Keratinocyte (primary cell): ENCODE data around the gene AKAP13. TPM values are rescaled to one million over a fixed set of nuclear protein-coding genes. Genes with fewer than 3 reads are reported as not detected.

Experiments used
- DNase-seq: peaks from one replicate; pipeline ENCODE4 v3.0.0-alpha.2; 2011; ENCODE audit warnings: low read depth, missing footprints, low spot score
- FAIRE-seq: peaks from 2 replicates; lab custom pipeline; 2011; peaks lifted over from hg19 to GRCh38; lab: Jason Lieb, UNC
- H2AFZ ChIP-seq: 2 replicates; pipeline ENCODE4 v1.6.0; 2012; ENCODE audit warnings: low read length, control low read depth, inconsistent platforms; ENCODE audit not compliant: control insufficient read depth
- H3K27ac ChIP-seq: 2 replicates; pipeline ENCODE4 v1.5.1; 2011; ENCODE audit warnings: low read length; ENCODE audit not compliant: control insufficient read depth, insufficient read depth
- H3K27me3 ChIP-seq: 3 replicates; pipeline ENCODE4 v1.6.0; 2011; ENCODE audit warnings: low read length; ENCODE audit not compliant: control insufficient read depth, insufficient read depth; ENCODE audit errors: extremely low read depth
- H3K36me3 ChIP-seq, 2 experiments: 2 replicates in 1 of 2; 3 replicates in 1 of 2; pipeline ENCODE4 v1.5.1; 2011; ENCODE audit warnings: low read length in 2 of 2, mild to moderate bottlenecking in 1 of 2; ENCODE audit not compliant: control insufficient read depth in 2 of 2, insufficient read depth in 2 of 2; ENCODE audit errors: extremely low read depth in 1 of 2
- H3K4me1 ChIP-seq: 3 replicates; pipeline ENCODE4 v1.5.1; 2011; ENCODE audit warnings: low read length; ENCODE audit not compliant: control insufficient read depth, insufficient read depth; ENCODE audit errors: extremely low read depth
- H3K4me2 ChIP-seq: 3 replicates; pipeline ENCODE4 v1.6.0; 2011; ENCODE audit warnings: low read depth, low read length; ENCODE audit not compliant: control insufficient read depth, insufficient read depth; ENCODE audit errors: extremely low read depth
- H3K4me3 ChIP-seq, 3 experiments: fragments of 200-600 bp in 1 of 3; sonication (generic) in 1 of 3; 2 replicates in 2 of 3; 3 replicates in 1 of 3; pipeline ENCODE4 v1.5.1; 2011 to 2016; ENCODE audit warnings: low read length in 3 of 3, mild to moderate bottlenecking in 3 of 3, control low read depth in 2 of 3, inconsistent platforms in 1 of 3, low read depth in 1 of 3, mixed read lengths in 1 of 3, mixed run types in 1 of 3, moderate library complexity in 1 of 3; ENCODE audit not compliant: control insufficient read depth in 2 of 3, insufficient read depth in 2 of 3; ENCODE audit errors: extremely low read depth in 1 of 3
- H3K79me2 ChIP-seq: 2 replicates; pipeline ENCODE4 v1.6.0; 2012; ENCODE audit warnings: low read length; ENCODE audit not compliant: control insufficient read depth, insufficient read depth
- H3K9ac ChIP-seq: 3 replicates; pipeline ENCODE4 v1.6.0; 2011; ENCODE audit warnings: low read length; ENCODE audit not compliant: control insufficient read depth, insufficient read depth; ENCODE audit errors: extremely low read depth
- H3K9me1 ChIP-seq: 3 replicates; pipeline ENCODE4 v1.6.0; 2011; ENCODE audit warnings: low read length; ENCODE audit not compliant: control insufficient read depth, insufficient read depth; ENCODE audit errors: extremely low read depth
- H3K9me3 ChIP-seq: 2 replicates; pipeline ENCODE4 v1.5.1; 2012; ENCODE audit warnings: low read depth, low read length; ENCODE audit not compliant: control insufficient read depth
- H4K20me1 ChIP-seq: 3 replicates; pipeline ENCODE4 v1.6.0; 2011; ENCODE audit warnings: low read length; ENCODE audit not compliant: control insufficient read depth, insufficient read depth; ENCODE audit errors: extremely low read depth
- EZH2 ChIP-seq: IDR thresholded peaks from one replicate; pipeline ENCODE4 v1.6.1; 2012; ENCODE audit warnings: inconsistent platforms, mild to moderate bottlenecking, low read length, moderate library complexity
- dilution Hi-C: fragments of 300-500 bp; cut with MboI; formaldehyde crosslinking; loops from one replicate; pipeline ENCODE4 v1.7.0; 2020; ENCODE audit warnings: low sequenced_read_pairs; ENCODE audit not compliant: extremely low pct_ligation_motif_present
- polyA plus RNA-seq, 5 experiments: library from polyadenylated mRNA; depleted of rRNA in 3 of 5; stranded (reverse) in 3 of 5; stranded (forward) in 1 of 5; unstranded in 1 of 5; fragments of >200 nt; gene quantifications; 1 replicate in 1 of 5; 2 replicates in 3 of 5; 3 replicates in 1 of 5; pipeline versions ENCODE4 v1.2.1 to v1.2.3, GENCODE V29; 2011 to 2012; ENCODE audit warnings: missing spikeins in 2 of 5, low read depth in 1 of 5, low replicate concordance in 1 of 5
- TF ChIP-seq, protein P1 (sequence below), 3 experiments: IDR thresholded peaks in 1 of 3; conservative IDR thresholded peaks in 1 of 3; optimal IDR thresholded peaks in 1 of 3; 2 replicates in 2 of 3; 3 replicates in 1 of 3; pipeline versions ENCODE3 to v1.5.1; 2011; ENCODE audit warnings: low read length in 3 of 3, mild to moderate bottlenecking in 3 of 3, moderate library complexity in 2 of 3, control low read depth in 1 of 3, inconsistent platforms in 1 of 3; ENCODE audit not compliant: insufficient read depth in 2 of 3; ENCODE audit errors: extremely low read depth in 1 of 3

AKAP13 gene
- polyA plus RNA-seq, 1 donor (not counting 4 experiments of a cell fraction or from before 2014, with no cell fraction given) = 16.7 TPM

DNA sequence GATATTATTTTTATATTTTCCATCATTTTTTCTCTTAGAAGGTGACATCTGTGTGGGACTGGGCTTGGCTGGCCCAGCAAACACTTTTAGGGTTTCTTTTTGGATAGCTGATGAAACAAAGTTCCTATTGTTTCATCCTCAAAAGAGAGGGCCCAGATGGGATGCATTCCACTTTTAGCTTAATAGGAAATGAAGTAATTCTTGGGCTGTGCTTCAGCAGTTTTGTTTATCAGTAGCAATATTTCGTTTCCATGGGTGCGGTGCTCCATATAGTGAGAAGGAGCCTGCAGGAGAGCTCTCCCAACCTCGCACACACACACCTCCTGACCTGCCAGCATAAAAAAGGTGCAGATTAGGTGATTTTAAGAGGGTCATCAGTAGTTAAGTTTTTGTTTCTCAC is 147.5 kb downstream of the AKAP13 start:
- H3K9me1 ChIP-seq = no peaks in the 10 kb centered on the region
- no peak for DNase-seq
- no peak overlapping the region for H3K27ac ChIP-seq
- H3K9ac ChIP-seq = no peak overlapping the region
- H3K4me1 ChIP-seq = peaks cover 6% of the 10 kb centered on the region
- H3K4me2 ChIP-seq = no peak overlapping the region
- no peaks in the 10 kb centered on the region for H3K27me3 ChIP-seq
- H3K79me2 ChIP-seq = peaks cover 3% of the 10 kb centered on the region
- dilution Hi-C loops = no loop called here
- H2AFZ ChIP-seq = no peak overlapping the region
- no peak for FAIRE-seq
- H4K20me1 ChIP-seq = no peaks in the 10 kb centered on the region
- H3K4me3 ChIP-seq = no peak overlapping the region
- TF ChIP-seq, protein P1, sequence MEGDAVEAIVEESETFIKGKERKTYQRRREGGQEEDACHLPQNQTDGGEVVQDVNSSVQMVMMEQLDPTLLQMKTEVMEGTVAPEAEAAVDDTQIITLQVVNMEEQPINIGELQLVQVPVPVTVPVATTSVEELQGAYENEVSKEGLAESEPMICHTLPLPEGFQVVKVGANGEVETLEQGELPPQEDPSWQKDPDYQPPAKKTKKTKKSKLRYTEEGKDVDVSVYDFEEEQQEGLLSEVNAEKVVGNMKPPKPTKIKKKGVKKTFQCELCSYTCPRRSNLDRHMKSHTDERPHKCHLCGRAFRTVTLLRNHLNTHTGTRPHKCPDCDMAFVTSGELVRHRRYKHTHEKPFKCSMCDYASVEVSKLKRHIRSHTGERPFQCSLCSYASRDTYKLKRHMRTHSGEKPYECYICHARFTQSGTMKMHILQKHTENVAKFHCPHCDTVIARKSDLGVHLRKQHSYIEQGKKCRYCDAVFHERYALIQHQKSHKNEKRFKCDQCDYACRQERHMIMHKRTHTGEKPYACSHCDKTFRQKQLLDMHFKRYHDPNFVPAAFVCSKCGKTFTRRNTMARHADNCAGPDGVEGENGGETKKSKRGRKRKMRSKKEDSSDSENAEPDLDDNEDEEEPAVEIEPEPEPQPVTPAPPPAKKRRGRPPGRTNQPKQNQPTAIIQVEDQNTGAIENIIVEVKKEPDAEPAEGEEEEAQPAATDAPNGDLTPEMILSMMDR (optimal IDR thresholded peaks at IDR 0.05 in 1 of 3, IDR thresholded peaks at IDR 0.05 in 1 of 3, conservative IDR thresholded peaks at IDR 0.05 in 1 of 3; ENCODE audit: extremely low read depth in 1 of 3, insufficient read depth in 2 of 3, low read length in 3 of 3) = no peak
- TF ChIP-seq EZH2 = no peak
- H3K36me3 ChIP-seq = peaks cover 0 to 9% of the 10 kb centered on the region in 2 experiments
- H3K9me3 ChIP-seq = no peaks in the 10 kb centered on the region

DNA sequence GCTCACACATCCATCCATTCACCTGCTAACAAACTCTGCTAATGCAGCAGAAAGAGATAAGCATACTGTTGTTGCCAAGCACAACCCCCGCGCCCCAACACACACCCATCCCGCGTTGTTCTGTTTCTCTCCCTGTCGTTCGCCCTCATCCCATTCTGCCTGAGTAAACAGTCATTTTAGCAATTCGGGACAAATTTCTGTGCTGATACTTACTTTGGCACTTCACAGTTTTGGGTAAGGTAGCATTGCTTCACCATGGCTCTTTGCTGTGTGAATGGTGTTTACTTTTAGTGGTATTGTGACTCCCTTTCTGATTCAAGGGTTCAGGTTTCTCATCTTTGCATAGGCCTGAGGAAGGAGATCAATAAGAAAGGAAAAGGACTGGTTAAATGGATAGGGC is 149.7 kb downstream of the AKAP13 start:
- H3K27ac ChIP-seq = no peak overlapping the region
- no peaks in the 10 kb centered on the region for H3K9me3 ChIP-seq
- dilution Hi-C loops = no loop called here
- H2AFZ ChIP-seq = no peak overlapping the region
- no peaks in the 10 kb centered on the region for H3K9me1 ChIP-seq
- H3K9ac ChIP-seq = no peak overlapping the region
- H3K4me3 ChIP-seq = no peak overlapping the region
- H3K4me1 ChIP-seq = peaks cover 6% of the 10 kb centered on the region
- no peaks in the 10 kb centered on the region for H4K20me1 ChIP-seq
- FAIRE-seq (no peak), DNase-seq (no peak)
- H3K79me2 ChIP-seq = peaks cover 3% of the 10 kb centered on the region
- H3K36me3 ChIP-seq = peaks cover 2 to 6% of the 10 kb centered on the region in 2 experiments
- no peak for TF ChIP-seq EZH2
- TF ChIP-seq, protein P1 (optimal IDR thresholded peaks at IDR 0.05 in 1 of 3, IDR thresholded peaks at IDR 0.05 in 1 of 3, conservative IDR thresholded peaks at IDR 0.05 in 1 of 3; ENCODE audit: extremely low read depth in 1 of 3, insufficient read depth in 2 of 3, low read length in 3 of 3) = no peak
- H3K4me2 ChIP-seq = no peak overlapping the region
- H3K27me3 ChIP-seq = no peaks in the 10 kb centered on the region
